ENCODE data around the gene SMAD1.

DNA sequence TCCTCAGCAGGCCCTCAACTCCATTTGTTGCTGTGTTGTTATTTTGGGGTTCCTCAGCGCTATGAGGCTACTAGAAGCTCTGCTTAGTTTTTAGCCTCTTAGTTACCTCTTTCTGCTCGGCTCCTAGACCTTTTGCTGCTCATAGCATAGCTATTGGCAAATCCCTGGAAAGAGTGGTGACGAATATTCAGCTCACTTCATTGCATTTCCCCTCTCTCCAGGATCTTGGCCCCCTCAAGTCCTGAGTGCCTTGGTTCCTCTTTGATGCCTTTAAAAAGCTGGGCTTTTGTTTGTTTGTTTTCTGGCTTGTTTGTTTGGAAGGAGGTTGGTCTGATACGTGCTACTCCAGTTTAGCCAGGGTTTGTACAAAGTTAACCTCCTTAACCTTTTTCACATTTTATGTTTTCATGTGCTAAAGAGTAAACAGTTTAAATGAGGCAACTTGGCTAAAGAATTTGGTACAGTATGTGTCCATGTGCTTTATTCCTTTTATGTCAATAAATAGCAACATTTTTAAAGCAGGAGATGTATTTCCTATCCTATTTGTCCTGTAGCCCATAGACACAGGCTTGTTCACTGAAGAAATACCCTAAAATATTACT lies 31.5 kb downstream of the SMAD1 start:
- TF ChIP-seq, protein P1, sequence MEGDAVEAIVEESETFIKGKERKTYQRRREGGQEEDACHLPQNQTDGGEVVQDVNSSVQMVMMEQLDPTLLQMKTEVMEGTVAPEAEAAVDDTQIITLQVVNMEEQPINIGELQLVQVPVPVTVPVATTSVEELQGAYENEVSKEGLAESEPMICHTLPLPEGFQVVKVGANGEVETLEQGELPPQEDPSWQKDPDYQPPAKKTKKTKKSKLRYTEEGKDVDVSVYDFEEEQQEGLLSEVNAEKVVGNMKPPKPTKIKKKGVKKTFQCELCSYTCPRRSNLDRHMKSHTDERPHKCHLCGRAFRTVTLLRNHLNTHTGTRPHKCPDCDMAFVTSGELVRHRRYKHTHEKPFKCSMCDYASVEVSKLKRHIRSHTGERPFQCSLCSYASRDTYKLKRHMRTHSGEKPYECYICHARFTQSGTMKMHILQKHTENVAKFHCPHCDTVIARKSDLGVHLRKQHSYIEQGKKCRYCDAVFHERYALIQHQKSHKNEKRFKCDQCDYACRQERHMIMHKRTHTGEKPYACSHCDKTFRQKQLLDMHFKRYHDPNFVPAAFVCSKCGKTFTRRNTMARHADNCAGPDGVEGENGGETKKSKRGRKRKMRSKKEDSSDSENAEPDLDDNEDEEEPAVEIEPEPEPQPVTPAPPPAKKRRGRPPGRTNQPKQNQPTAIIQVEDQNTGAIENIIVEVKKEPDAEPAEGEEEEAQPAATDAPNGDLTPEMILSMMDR (optimal IDR thresholded peaks at IDR 0.05 in 1 of 3, IDR thresholded peaks at IDR 0.05 in 1 of 3, conservative IDR thresholded peaks at IDR 0.05 in 1 of 3; ENCODE audit: extremely low read depth in 1 of 3, insufficient read depth in 2 of 3, low read length in 3 of 3) = no peak
- no peak for TF ChIP-seq EZH2 (IDR thresholded peaks at IDR 0.05; ENCODE audit: low read length)

All from keratinocyte (primary cell).